Liver (tissue), 9 donors: ENCODE results near the gene ZNF785. TPM values are rescaled to one million over a fixed set of nuclear protein-coding genes. Genes with fewer than 3 reads are reported as not detected.
"Not testable (repeated sequence)": the region's sequence is repeated elsewhere in the genome, so short reads cannot be mapped to it uniquely, and the experiment has no call there.

Source experiments
- DNase-seq: peaks from one replicate; pipeline ENCODE4 v3.0.0-alpha.2; 2017; ENCODE audit warnings: low spot score
- H3K27ac ChIP-seq, 2 donors: one replicate each; pipeline ENCODE4 v1.7.0; 2013; ENCODE audit warnings: inconsistent platforms in 2 of 2, low read length in 2 of 2, control low read depth in 1 of 2, low read depth in 1 of 2, mild to moderate bottlenecking in 1 of 2
- H3K27me3 ChIP-seq, 4 donors: one replicate each; pipeline versions ENCODE4 v1.6.1 to v1.7.0; 2013; ENCODE audit warnings: low read length in 3 of 4, inconsistent platforms in 1 of 4, mild to moderate bottlenecking in 1 of 4, moderate library complexity in 1 of 4; ENCODE audit not compliant: control insufficient read depth in 4 of 4, insufficient read depth in 4 of 4
- H3K36me3 ChIP-seq, 4 donors: one replicate each; pipeline versions ENCODE4 v1.6.1 to v1.7.0; 2013; ENCODE audit warnings: low read length in 3 of 4, mild to moderate bottlenecking in 3 of 4, low read depth in 1 of 4, moderate library complexity in 1 of 4; ENCODE audit not compliant: control insufficient read depth in 4 of 4, insufficient read depth in 3 of 4
- H3K4me1 ChIP-seq, 4 donors: one replicate each; pipeline versions ENCODE4 v1.6.1 to v1.7.0; 2013; ENCODE audit warnings: low read length in 3 of 4, mild to moderate bottlenecking in 3 of 4, moderate library complexity in 1 of 4; ENCODE audit not compliant: control insufficient read depth in 4 of 4, insufficient read depth in 4 of 4
- H3K4me3 ChIP-seq, 3 donors: one replicate each; pipeline versions ENCODE4 v1.6.1 to v1.7.0; 2013; ENCODE audit warnings: low read length in 3 of 3, control low read depth in 1 of 3, low read depth in 1 of 3, mild to moderate bottlenecking in 1 of 3
- H3K9ac ChIP-seq, 2 donors: one replicate each; pipeline ENCODE4 v1.7.0; 2013; ENCODE audit warnings: low read length in 2 of 2, mild to moderate bottlenecking in 2 of 2, moderate library complexity in 2 of 2, control low read depth in 1 of 2, low read depth in 1 of 2
- H3K9me3 ChIP-seq, 4 donors: one replicate each; pipeline versions ENCODE4 v1.6.1 to v1.7.0; 2013; ENCODE audit warnings: low read length in 3 of 4; ENCODE audit not compliant: control insufficient read depth in 4 of 4
- ATF3 ChIP-seq: IDR thresholded peaks from 2 replicates; pipeline ENCODE4 v1.6.1; 2016; ENCODE audit warnings: antibody characterized with exemption
- EGR1 ChIP-seq, 2 donors: IDR thresholded peaks; 2 replicates each; pipeline ENCODE4 v1.6.1; 2016 to 2018; ENCODE audit warnings: antibody characterized with exemption in 2 of 2, low read depth in 2 of 2
- FOXA1 ChIP-seq: IDR thresholded peaks from 2 replicates; pipeline ENCODE4 v1.6.1; 2016; ENCODE audit warnings: antibody characterized with exemption
- FOXA2 ChIP-seq: IDR thresholded peaks from 2 replicates; pipeline ENCODE4 v1.6.1; 2016; ENCODE audit warnings: antibody characterized with exemption
- GABPA ChIP-seq, 2 donors: IDR thresholded peaks in 1 of 2; conservative IDR thresholded peaks in 1 of 2; 2 replicates each; pipeline ENCODE4 v1.6.1; 2016; ENCODE audit warnings: antibody characterized with exemption in 2 of 2, mild to moderate bottlenecking in 1 of 2, moderate library complexity in 1 of 2
- HNF4A ChIP-seq, 2 donors: conservative IDR thresholded peaks; 2 replicates each; pipeline ENCODE4 v1.6.1; 2016; ENCODE audit warnings: antibody characterized with exemption in 2 of 2, mild to moderate bottlenecking in 2 of 2
- HNF4G ChIP-seq: IDR thresholded peaks from 2 replicates; pipeline ENCODE4 v1.6.1; 2016; ENCODE audit warnings: antibody characterized with exemption
- JUND ChIP-seq, 2 donors: IDR thresholded peaks; 2 replicates each; pipeline ENCODE4 v1.6.1; 2016; ENCODE audit warnings: antibody characterized with exemption in 2 of 2
- NR2F2 ChIP-seq: IDR thresholded peaks from 2 replicates; pipeline ENCODE4 v1.6.1; 2016; ENCODE audit warnings: antibody characterized with exemption
- RAD21 ChIP-seq, 2 donors: IDR thresholded peaks; 2 replicates each; pipeline ENCODE4 v1.6.1; 2016; ENCODE audit warnings: antibody characterized with exemption in 2 of 2, mild to moderate bottlenecking in 2 of 2
- REST ChIP-seq: IDR thresholded peaks from 2 replicates; pipeline ENCODE4 v1.6.1; 2016; ENCODE audit warnings: antibody characterized with exemption, mild to moderate bottlenecking
- RXRA ChIP-seq, 2 donors: IDR thresholded peaks; 2 replicates each; pipeline ENCODE4 v1.6.1; 2017 to 2018; ENCODE audit warnings: antibody characterized with exemption in 2 of 2, mild to moderate bottlenecking in 1 of 2
- SP1 ChIP-seq: IDR thresholded peaks from 2 replicates; pipeline ENCODE4 v1.6.1; 2018; ENCODE audit warnings: antibody characterized with exemption, mild to moderate bottlenecking
- TAF1 ChIP-seq: conservative IDR thresholded peaks from 2 replicates; pipeline ENCODE4 v1.6.1; 2016; ENCODE audit warnings: antibody characterized with exemption, mild to moderate bottlenecking
- YY1 ChIP-seq: IDR thresholded peaks from 2 replicates; pipeline ENCODE4 v1.6.1; 2016; ENCODE audit warnings: antibody characterized with exemption, mild to moderate bottlenecking
- ZBTB33 ChIP-seq: IDR thresholded peaks from 2 replicates; pipeline ENCODE4 v1.6.1; 2016; ENCODE audit warnings: antibody characterized with exemption
- WGBS: extraction: QIAGEN DNeasy Blood & Tissue Kit; methylation state at CpG from one replicate; pipeline ENCODE4 v1.1.7; 2013; 5-methylcytosine and 5-hydroxymethylcytosine counted together
- polyA plus RNA-seq, 2 donors: library from polyadenylated mRNA; stranded (reverse) in 1 of 2; unstranded in 1 of 2; fragments of 200-250 nt in 1 of 2; fragments of >200 nt in 1 of 2; fragmentation: Nextera tagmentation in 1 of 2; extraction: Ambion mirVana in 1 of 2; gene quantifications; one replicate each; pipeline versions ENCODE4 v1.2.1 to v1.2.3, GENCODE V29; 2013 to 2015
- total RNA-seq, 2 donors: library from RNA; depleted of rRNA; stranded (reverse); fragments of >200 nt; gene quantifications; one replicate each; pipeline ENCODE4 v1.2.3, GENCODE V29; 2014
- TF ChIP-seq, protein P1 (sequence below): IDR thresholded peaks from 2 replicates; pipeline ENCODE4 v1.6.1; 2016; ENCODE audit warnings: antibody characterized with exemption
- donor health status: healthy.
- donor health status: healthy.
- donor health status: healthy.
- donor health status: healthy.
- donor health status: healthy.

The ZNF785 gene
- total and polyA plus RNA-seq, 4 donors, result 1.8 to 5.9 (median 3.3) TPM

DNA sequence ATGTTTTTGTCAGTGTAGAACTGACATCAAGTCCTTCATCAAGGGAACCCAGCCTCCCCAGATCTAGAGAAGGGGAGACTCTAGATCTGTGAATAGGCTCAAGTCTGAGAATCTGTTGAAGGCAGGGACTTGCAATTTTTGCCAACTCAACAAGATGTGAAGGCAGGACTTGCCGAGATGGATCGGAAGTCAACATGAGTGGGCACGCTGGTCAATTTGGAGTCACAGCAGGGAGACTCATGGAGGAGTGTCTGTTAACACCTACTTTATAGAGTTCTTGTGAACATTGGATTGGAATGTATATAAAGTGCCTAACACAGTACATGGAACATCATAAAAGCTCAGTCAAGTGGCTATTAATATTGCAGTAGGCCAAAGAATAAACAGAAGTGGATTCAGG is 14.7 kb upstream of the ZNF785 start:
- Histone ChIP-seq H3K36me3 (peaks cover 2 to 7% (median 3%) of the 10 kb centered on the region in 4 donors), H3K9me3 (no peaks in the 10 kb centered on the region), H3K27me3 (no peaks in the 10 kb centered on the region), H3K27ac (no peak overlapping the region), H3K9ac (no peak overlapping the region), H3K4me3 (no peak overlapping the region), H3K4me1 (peaks cover 12 to 29% (median 25%) of the 10 kb centered on the region in 4 donors)
- DNase-seq, result no peak
- 93% methylated on average over 3 of the region's 3 CpGs for WGBS
- TF ChIP-seq TAF1 (no peak), NR2F2 (no peak), HNF4A (conservative IDR thresholded peaks at IDR 0.05) (no peak), SP1 (no peak), JUND (IDR thresholded peaks at IDR 0.05) (no peak)

- Histone ChIP-seq H3K27ac (no peak overlapping the region), H3K9ac (no peak overlapping the region), H3K4me3 (no peak overlapping the region), H3K9me3 (no peaks in the 10 kb centered on the region), H3K36me3 (no peaks in the 10 kb centered on the region), H3K27me3 (no peaks in the 10 kb centered on the region), H3K4me1 (no peaks in the 10 kb centered on the region)
- no peak for DNase-seq
- TF ChIP-seq ATF3, result no peak
- no peak for TF ChIP-seq HNF4G
- TF ChIP-seq RAD21 (IDR thresholded peaks at IDR 0.05), result no peak
- no peak for TF ChIP-seq JUND (IDR thresholded peaks at IDR 0.05)
- no peak for TF ChIP-seq SP1
- no peak for TF ChIP-seq FOXA1
- TF ChIP-seq GABPA (IDR thresholded peaks at IDR 0.05 in 1 of 2, conservative IDR thresholded peaks at IDR 0.05 in 1 of 2), result no peak
- TF ChIP-seq, protein P1, sequence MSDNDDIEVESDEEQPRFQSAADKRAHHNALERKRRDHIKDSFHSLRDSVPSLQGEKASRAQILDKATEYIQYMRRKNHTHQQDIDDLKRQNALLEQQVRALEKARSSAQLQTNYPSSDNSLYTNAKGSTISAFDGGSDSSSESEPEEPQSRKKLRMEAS, result no peak
- no peak for TF ChIP-seq TAF1
- no peak for TF ChIP-seq EGR1 (IDR thresholded peaks at IDR 0.05; ENCODE audit: low read depth in 2 of 2)
- TF ChIP-seq HNF4A (conservative IDR thresholded peaks at IDR 0.05), result no peak
- TF ChIP-seq ZBTB33, result no peak
- no peak for TF ChIP-seq YY1
- TF ChIP-seq REST, result no peak
- no peak for TF ChIP-seq NR2F2
- TF ChIP-seq RXRA (IDR thresholded peaks at IDR 0.05), result no peak
- no peak for TF ChIP-seq FOXA2
- 96% methylated on average over 4 of the region's 4 CpGs for WGBS
These were observed 7.4 kb upstream of the ZNF785 start for GRCh38 chr16:30592871-30593270.

DNA sequence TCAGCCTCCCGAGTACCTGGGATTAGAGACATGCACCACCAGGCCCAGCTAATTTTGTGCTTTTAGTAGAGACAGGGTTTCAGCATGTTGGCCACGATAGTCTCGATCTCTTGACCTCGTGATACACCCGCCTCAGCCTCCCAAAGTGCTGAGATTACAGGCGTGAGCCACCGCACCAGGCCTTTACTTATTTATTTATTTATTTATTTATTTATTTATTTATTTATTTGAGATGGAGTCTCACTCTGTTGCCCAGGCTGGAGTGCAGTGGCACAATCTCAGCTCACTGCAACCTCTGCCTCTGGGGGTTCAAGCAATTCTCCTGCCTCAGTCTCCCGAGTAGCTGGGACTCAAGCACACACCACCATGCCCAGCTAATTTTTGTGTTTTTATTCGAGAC is 5.4 kb upstream of the ZNF785 start:
- H3K27me3 ChIP-seq, H3K27ac ChIP-seq, H3K9ac ChIP-seq, H3K36me3 ChIP-seq, H3K4me1 ChIP-seq, DNase-seq, H3K4me3 ChIP-seq, H3K9me3 ChIP-seq: not testable (repeated sequence)
- WGBS, result 97% methylated on average over 9 of the region's 9 CpGs

DNA sequence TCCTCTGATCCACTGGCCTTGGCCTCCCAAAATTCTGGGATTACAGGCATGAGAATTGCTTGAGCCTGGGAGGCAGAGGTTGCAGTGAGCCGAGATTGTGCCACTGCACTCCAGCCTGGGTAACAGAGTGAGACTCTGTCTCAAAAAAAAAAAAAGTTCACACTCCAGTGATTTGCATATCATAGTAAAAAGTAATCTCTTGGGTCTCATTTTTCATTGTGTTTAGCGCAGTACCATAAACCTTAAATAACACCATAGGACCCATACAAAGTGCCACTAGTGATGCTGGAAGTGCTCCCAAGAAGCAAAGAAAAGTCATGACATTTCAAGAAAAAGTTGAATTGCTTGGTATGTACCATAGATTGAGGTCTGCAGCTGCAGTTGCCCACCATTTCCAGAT is 4.1 kb upstream of the ZNF785 start:
- H3K27me3 ChIP-seq, H3K36me3 ChIP-seq, H3K9ac ChIP-seq, H3K27ac ChIP-seq, H3K9me3 ChIP-seq, DNase-seq, H3K4me3 ChIP-seq: not testable (repeated sequence)
- H3K4me1 ChIP-seq, result peaks cover 2 to 15% (median 10%) of the 10 kb centered on the region in 4 donors
- 96% methylated on average over 2 of the region's 2 CpGs for WGBS
